HepG2 (cell line): Measurements from ENCODE around the gene IER2. TPM values are rescaled to one million over a fixed set of nuclear protein-coding genes. Genes with fewer than 3 reads are reported as not detected.
A peak's percentile ranks its signal among the peaks of the same experiment; 100 is the strongest.

ENCODE experiments used
- AGO2 ChIP-seq: fragments of 200-400 bp; formaldehyde crosslinking; optimal IDR thresholded peaks from 2 replicates; pipeline ENCODE3; 2017; ENCODE audit warnings: mild to moderate bottlenecking, low read depth, low read length, moderate library complexity
- IRF2 ChIP-seq: IDR thresholded peaks from 2 replicates; pipeline ENCODE4 v1.6.1; 2018; ENCODE audit warnings: missing genetic modification reagents, missing compliant biosample characterization
- MIXL1 ChIP-seq: IDR thresholded peaks from 2 replicates; pipeline ENCODE4 v1.6.1; 2016
- MYPOP ChIP-seq: sonication (generic); formaldehyde crosslinking; IDR thresholded peaks from 2 replicates; pipeline ENCODE4 v1.8.1; 2023; ENCODE audit warnings: mild to moderate bottlenecking, moderate library complexity, missing genetic modification reagents
- RARA ChIP-seq: IDR thresholded peaks from 2 replicates; pipeline ENCODE4 v1.6.1; 2016; ENCODE audit warnings: missing genetic modification reagents, missing compliant biosample characterization
- SOX6 ChIP-seq, 2 experiments: fragments of 450-650 bp in 1 of 2; sonication (generic) in 1 of 2; formaldehyde crosslinking in 1 of 2; IDR thresholded peaks; 2 replicates each; pipeline versions ENCODE4 v1.4.0 to v1.6.1; 2017 to 2020; ENCODE audit warnings: antibody characterized with exemption in 1 of 2, mild to moderate bottlenecking in 1 of 2, missing genetic modification reagents in 1 of 2
- TBX2 ChIP-seq: sonication (generic); formaldehyde crosslinking; IDR thresholded peaks from 2 replicates; pipeline ENCODE4 v1.5.0; 2020; ENCODE audit warnings: missing genetic modification reagents, mild to moderate bottlenecking, borderline replicate concordance
- TFAP4 ChIP-seq: sonication (generic); IDR thresholded peaks from 2 replicates; pipeline ENCODE4 v1.6.1; 2016; ENCODE audit warnings: low read depth, borderline replicate concordance
- ZBTB10 ChIP-seq: sonication (generic); formaldehyde crosslinking; IDR thresholded peaks from 2 replicates; pipeline ENCODE4 v1.4.0; 2020; ENCODE audit warnings: missing genetic modification reagents, borderline replicate concordance
- ZMYM3 ChIP-seq: sonication (generic); formaldehyde crosslinking; IDR thresholded peaks from 2 replicates; pipeline ENCODE4 v1.5.1; 2020; ENCODE audit warnings: mild to moderate bottlenecking, missing genetic modification reagents
- ZNF10 ChIP-seq: sonication (generic); formaldehyde crosslinking; IDR thresholded peaks from 2 replicates; pipeline ENCODE4 v1.4.0; 2020; ENCODE audit warnings: mild to moderate bottlenecking, low read depth, missing genetic modification reagents, borderline replicate concordance
- ZNF18 ChIP-seq: sonication (generic); formaldehyde crosslinking; IDR thresholded peaks from 2 replicates; pipeline ENCODE4 v1.8.0; 2022; ENCODE audit warnings: mild to moderate bottlenecking, missing genetic modification reagents; ENCODE audit not compliant: insufficient replicate concordance
- ZNF574 ChIP-seq: sonication (generic); formaldehyde crosslinking; IDR thresholded peaks from 2 replicates; pipeline ENCODE4 v1.4.0; 2020; ENCODE audit warnings: missing genetic modification reagents
- ZNF687 ChIP-seq: sonication (generic); formaldehyde crosslinking; IDR thresholded peaks from 2 replicates; pipeline ENCODE4 v1.5.1; 2020; ENCODE audit warnings: mild to moderate bottlenecking, missing genetic modification reagents, moderate library complexity
- ZSCAN9 ChIP-seq: IDR thresholded peaks from 2 replicates; pipeline ENCODE4 v1.6.1; 2016; ENCODE audit warnings: borderline replicate concordance
- polyA plus RNA-seq, 8 experiments: library from polyadenylated mRNA; depleted of rRNA in 3 of 8; stranded (reverse) in 7 of 8; unstranded in 1 of 8; fragments of >200 nt; fragmentation: Illumina TruSeq in 4 of 8; extraction: Trizol in 4 of 8; gene quantifications; 2 replicates each; pipeline versions ENCODE4 v1.2.1 to v1.2.3, GENCODE V29; 2011 to 2016; ENCODE audit warnings: low read depth in 4 of 8, missing spikeins in 1 of 8, mixed read lengths in 1 of 8; ENCODE audit not compliant: insufficient read depth in 1 of 8
- total RNA-seq, 5 experiments: library from RNA; depleted of rRNA; stranded (reverse); fragments of >200 nt; fragmentation: Illumina TruSeq; extraction: Trizol; gene quantifications; 2 replicates each; pipeline ENCODE4 v1.2.3, GENCODE V29; 2016; ENCODE audit warnings: low read depth in 1 of 5

Gene IER2
- total and polyA plus RNA-seq, 2 of the 13 experiments (the other 11 are each of a cell fraction or from before 2014, with no cell fraction given): 10.1 to 14.3 TPM

GRCh38 chr19:13195678-13196077 is 45.5 kb downstream of the IER2 start (continued):
- TF ChIP-seq ZNF10: no peak
- TF ChIP-seq MYPOP: no peak
- peak; percentile 99 for TF ChIP-seq ZNF18 (CRISPR knock-in tag)
- TF ChIP-seq ZMYM3 (CRISPR knock-in tag): peak; percentile 37; the same call in 1 of the 2 replicates
- TF ChIP-seq TFAP4: peak; percentile 62; the same call in 1 of the 2 replicates
- peak; percentile 60 for TF ChIP-seq RARA (CRISPR knock-in tag)
- peak; percentile 34 for TF ChIP-seq ZNF687 (CRISPR knock-in tag)
- TF ChIP-seq AGO2: no peak
- peak; percentile 55; the same call in 1 of the 2 replicates for TF ChIP-seq MIXL1
- TF ChIP-seq TBX2 (CRISPR knock-in tag): peak; percentile 23; the same call in 1 of the 2 replicates
- TF ChIP-seq IRF2: peak; percentile 48; the same call in 1 of the 2 replicates
- TF ChIP-seq ZSCAN9 (CRISPR knock-in tag): 0 out of 2 replicates have a peak, but pooled peaks have one; percentile 21
- TF ChIP-seq ZNF574 (CRISPR knock-in tag): peak; percentile 42; the same call in 1 of the 2 replicates
- TF ChIP-seq ZBTB10 (CRISPR knock-in tag): no peak
- TF ChIP-seq SOX6 (IDR thresholded peaks at IDR 0.05): no peak
- TF ChIP-seq SOX6 (CRISPR knock-in tag; IDR thresholded peaks at IDR 0.05): peak; percentile 27; the same call in 1 of the 2 replicates
